ENCODE data around the gene AIFM1. TPM values are rescaled to one million over a fixed set of nuclear protein-coding genes. Genes with fewer than 3 reads are reported as not detected.

The AIFM1 gene
- total RNA-seq, result 10 to 100 TPM; 41.2 to 41.8 TPM

- H3K27ac Mint-ChIP-seq, result peak within 1 kb of the TSS; percentile 92
- H3K36me3 Mint-ChIP-seq (ENCODE audit: low read depth), result peaks cover 11% of the 10 kb centered on the region
- no peaks in the 10 kb centered on the region for H3K9me3 Mint-ChIP-seq
- peak; percentile 90 for DNase-seq
- no peaks in the 10 kb centered on the region for H3K27me3 Mint-ChIP-seq
- H3K4me1 Mint-ChIP-seq, result peaks cover 50% of the 10 kb centered on the region
- peak within 1 kb of the TSS; percentile 82 for H3K4me3 Mint-ChIP-seq
- ChIA-PET POLR2A (interaction anchor here (0.7 to 2.8 kb wide), 15 partner anchors 8 to 84 kb away, joined by 3 to 11 read pairs (median 4); no protein-coding TSS in a partner anchor), CTCF (interaction anchor here (1.0 to 2.7 kb wide), 4 partner anchors 10 to 86 kb away, joined by 3 to 12 read pairs (median 3); no protein-coding TSS in a partner anchor)
Measured at GRCh38 chrX:130165703-130166502, at the start of gene AIFM1. AIFM1 (minus strand) TSS chrX:130165841; CDS start chrX:130165656, 185 bp downstream.

GRCh38 chrX:130213376-130213775, 47.7 kb upstream of the AIFM1 start:
- ChIA-PET POLR2A (interaction anchor here (1.0 kb wide), 1 partner anchor 48 kb away, joined by 3 read pairs; the partner anchor contains the start of gene AIFM1), CTCF (no interaction called here)
- Mint-ChIP-seq H3K27me3 (no peaks in the 10 kb centered on the region), H3K4me1 (peaks cover 24% of the 10 kb centered on the region), H3K9me3 (no peaks in the 10 kb centered on the region), H3K36me3 (ENCODE audit: low read depth) (peaks cover 38% of the 10 kb centered on the region), H3K4me3 (no peak overlapping the region), H3K27ac (peak overlapping the region; percentile 44)
- DNase-seq, result no peak

- no peak overlapping the region for H3K4me3 Mint-ChIP-seq
- ChIA-PET POLR2A (no interaction called here), CTCF (no interaction called here)
- H3K27me3 Mint-ChIP-seq, result no peaks in the 10 kb centered on the region
- H3K27ac Mint-ChIP-seq, result peak overlapping the region; percentile 72
- DNase-seq, result no peak
- H3K9me3 Mint-ChIP-seq, result no peaks in the 10 kb centered on the region
- H3K4me1 Mint-ChIP-seq, result peaks cover 24% of the 10 kb centered on the region
- H3K36me3 Mint-ChIP-seq (ENCODE audit: low read depth), result peaks cover 38% of the 10 kb centered on the region
Measured at GRCh38 chrX:130212371-130212770, 46.7 kb upstream of the AIFM1 start.

- peaks cover 24% of the 10 kb centered on the region for H3K4me1 Mint-ChIP-seq
- no peaks in the 10 kb centered on the region for H3K27me3 Mint-ChIP-seq
- ChIA-PET POLR2A (no interaction called here), CTCF (interaction anchor here (0.9 to 1.2 kb wide), 2 partner anchors 131 to 151 kb away, joined by 3 read pairs; no protein-coding TSS in a partner anchor)
- H3K36me3 Mint-ChIP-seq (ENCODE audit: low read depth), result peaks cover 39% of the 10 kb centered on the region
- peak overlapping the region; percentile 4 for H3K27ac Mint-ChIP-seq
- DNase-seq, result no peak
- no peak overlapping the region for H3K4me3 Mint-ChIP-seq
- H3K9me3 Mint-ChIP-seq, result no peaks in the 10 kb centered on the region
Measured at GRCh38 chrX:130211415-130212186, 46.0 kb upstream of the AIFM1 start.

GRCh38 chrX:130204647-130205046, 39.0 kb upstream of the AIFM1 start:
- H3K4me3 Mint-ChIP-seq, result no peak overlapping the region
- H3K27ac Mint-ChIP-seq, result no peak overlapping the region
- no peaks in the 10 kb centered on the region for H3K27me3 Mint-ChIP-seq
- no peaks in the 10 kb centered on the region for H3K4me1 Mint-ChIP-seq
- no peak for DNase-seq
- H3K36me3 Mint-ChIP-seq (ENCODE audit: low read depth), result peaks cover 14% of the 10 kb centered on the region
- CTCF ChIA-PET, result no interaction called here
- POLR2A ChIA-PET, result no interaction called here
- H3K9me3 Mint-ChIP-seq, result no peaks in the 10 kb centered on the region

- no peak for DNase-seq
- ChIA-PET CTCF (interaction anchor here (11.1 kb wide), 1 partner anchor 117 kb away, joined by 98 read pairs; no protein-coding TSS in a partner anchor), POLR2A (no interaction called here)
- H3K36me3 Mint-ChIP-seq (ENCODE audit: low read depth), result no peaks in the 10 kb centered on the region
- H3K27me3 Mint-ChIP-seq, result no peaks in the 10 kb centered on the region
- H3K4me1 Mint-ChIP-seq, result peaks cover 6% of the 10 kb centered on the region
- H3K27ac Mint-ChIP-seq, result no peak overlapping the region
- H3K9me3 Mint-ChIP-seq, result no peaks in the 10 kb centered on the region
- H3K4me3 Mint-ChIP-seq, result no peak overlapping the region
Measured at GRCh38 chrX:130197464-130197863, 31.8 kb upstream of the AIFM1 start.

GRCh38 chrX:130196466-130196865, 30.8 kb upstream of the AIFM1 start:
- no peak overlapping the region for H3K4me3 Mint-ChIP-seq
- peaks cover 8% of the 10 kb centered on the region for H3K4me1 Mint-ChIP-seq
- no peak overlapping the region for H3K27ac Mint-ChIP-seq
- ChIA-PET CTCF (interaction anchor here (0.6 to 11.1 kb wide), 5 partner anchors 76 to 266 kb away, joined by 3 to 98 read pairs (median 4); no protein-coding TSS in a partner anchor), POLR2A (no interaction called here)
- no peaks in the 10 kb centered on the region for H3K36me3 Mint-ChIP-seq (ENCODE audit: low read depth)
- no peaks in the 10 kb centered on the region for H3K9me3 Mint-ChIP-seq
- no peak for DNase-seq
- H3K27me3 Mint-ChIP-seq, result no peaks in the 10 kb centered on the region

GRCh38 chrX:130190801-130191200, 25.2 kb upstream of the AIFM1 start:
- Mint-ChIP-seq H3K27me3 (no peaks in the 10 kb centered on the region), H3K27ac (no peak overlapping the region), H3K4me1 (peaks cover 12% of the 10 kb centered on the region), H3K4me3 (no peak overlapping the region), H3K9me3 (no peaks in the 10 kb centered on the region), H3K36me3 (ENCODE audit: low read depth) (no peaks in the 10 kb centered on the region)
- ChIA-PET CTCF (interaction anchor here (1.5 to 11.1 kb wide), 4 partner anchors 43 to 265 kb away, joined by 4 to 98 read pairs (median 6); no protein-coding TSS in a partner anchor), POLR2A (interaction anchor here (1.5 kb wide), 1 partner anchor 19 kb away, joined by 4 read pairs; the partner anchor contains the start of gene RAB33A)
- no peak for DNase-seq

GRCh38 chrX:130186651-130187050, 21.0 kb upstream of the AIFM1 start:
- ChIA-PET CTCF (interaction anchor here (0.7 to 1.7 kb wide), 4 partner anchors 15 to 126 kb away, joined by 3 to 5 read pairs (median 3); partner anchors contain the start of gene RAB33A), POLR2A (interaction anchor here (1.0 to 1.5 kb wide), 4 partner anchors 13 to 34 kb away, joined by 3 to 5 read pairs (median 4); partner anchors contain the start of gene AIFM1)
- Mint-ChIP-seq H3K27me3 (no peaks in the 10 kb centered on the region), H3K27ac (no peak overlapping the region), H3K4me3 (no peak overlapping the region), H3K36me3 (ENCODE audit: low read depth) (peaks cover 5% of the 10 kb centered on the region), H3K4me1 (peaks cover 26% of the 10 kb centered on the region), H3K9me3 (no peaks in the 10 kb centered on the region)
- no peak for DNase-seq

GRCh38 chrX:130184857-130185256, 19.2 kb upstream of the AIFM1 start:
- no peak overlapping the region for H3K27ac Mint-ChIP-seq
- H3K4me1 Mint-ChIP-seq, result peaks cover 34% of the 10 kb centered on the region
- CTCF ChIA-PET, result no interaction called here
- DNase-seq, result no peak
- peaks cover 12% of the 10 kb centered on the region for H3K36me3 Mint-ChIP-seq (ENCODE audit: low read depth)
- H3K9me3 Mint-ChIP-seq, result no peaks in the 10 kb centered on the region
- POLR2A ChIA-PET, result no interaction called here
- no peaks in the 10 kb centered on the region for H3K27me3 Mint-ChIP-seq
- no peak overlapping the region for H3K4me3 Mint-ChIP-seq

GRCh38 chrX:130184168-130184567, 18.5 kb upstream of the AIFM1 start:
- no peak for DNase-seq
- ChIA-PET POLR2A (interaction anchor here (1.8 kb wide), 1 partner anchor 10 kb away, joined by 7 read pairs; no protein-coding TSS in a partner anchor), CTCF (no interaction called here)
- peaks cover 41% of the 10 kb centered on the region for H3K4me1 Mint-ChIP-seq
- H3K27ac Mint-ChIP-seq, result peak overlapping the region; percentile 78
- peaks cover 18% of the 10 kb centered on the region for H3K36me3 Mint-ChIP-seq (ENCODE audit: low read depth)
- no peaks in the 10 kb centered on the region for H3K27me3 Mint-ChIP-seq
- no peaks in the 10 kb centered on the region for H3K9me3 Mint-ChIP-seq
- no peak overlapping the region for H3K4me3 Mint-ChIP-seq

- ChIA-PET CTCF (no interaction called here), POLR2A (no interaction called here)
- Mint-ChIP-seq H3K36me3 (ENCODE audit: low read depth) (peaks cover 42% of the 10 kb centered on the region), H3K4me3 (no peak overlapping the region), H3K4me1 (peaks cover 61% of the 10 kb centered on the region), H3K27me3 (no peaks in the 10 kb centered on the region), H3K27ac (no peak overlapping the region), H3K9me3 (no peaks in the 10 kb centered on the region)
- no peak for DNase-seq
Measured at GRCh38 chrX:130179579-130180215, 14.1 kb upstream of the AIFM1 start.

Data from activated CD4-positive, alpha-beta memory T cell treated with anti-CD3 and anti-CD28 coated beads, Interleukin-2, amount 10 ng/mL, durations not matched to agents 7 days and 5 days (primary cell).